Adipose tissue (tissue), 3 donors: ENCODE measurements around the gene NAA80. TPM values are rescaled to one million over a fixed set of nuclear protein-coding genes. Genes with fewer than 3 reads are reported as not detected.
"Not testable (repeated sequence)": the region's sequence is repeated elsewhere in the genome, so short reads cannot be mapped to it uniquely, and the experiment has no call there.

Experiments used
- H3K27ac ChIP-seq: one replicate; pipeline ENCODE4 v1.5.1; 2013; ENCODE audit warnings: low read depth, low read length
- WGBS, 3 donors: extraction: QIAGEN DNeasy Blood & Tissue Kit; methylation state at CpG; one replicate each; pipeline ENCODE4 v1.1.7; 2013; 5-methylcytosine and 5-hydroxymethylcytosine counted together
- polyA plus RNA-seq, 3 donors: library from polyadenylated mRNA; stranded (reverse); fragments of 200-250 nt; gene quantifications; one replicate each; pipeline ENCODE4 v1.2.3, GENCODE V29; 2013
- donor health status: healthy with polysubstance abuse.
- donor health status: Bipolar disorder and iron deficiency.
- donor health status: healthy.

The NAA80 gene
- polyA plus RNA-seq, 3 donors = 7.0 to 14.4 (median 7.6) TPM

GRCh38 chr3:50278123-50278879 lies 20.9 kb downstream of the NAA80 start:
- 75 to 93% (median 81%) methylated on average over 4 of the region's 4 CpGs for WGBS, 3 donors
- H3K27ac ChIP-seq = no peak overlapping the region

GRCh38 chr3:50276762-50277101 lies 22.5 kb downstream of the NAA80 start:
- WGBS, 3 donors = 82 to 85% (median 84%) methylated on average over 17 of the region's 17 CpGs
- H3K27ac ChIP-seq = no peak overlapping the region

DNA sequence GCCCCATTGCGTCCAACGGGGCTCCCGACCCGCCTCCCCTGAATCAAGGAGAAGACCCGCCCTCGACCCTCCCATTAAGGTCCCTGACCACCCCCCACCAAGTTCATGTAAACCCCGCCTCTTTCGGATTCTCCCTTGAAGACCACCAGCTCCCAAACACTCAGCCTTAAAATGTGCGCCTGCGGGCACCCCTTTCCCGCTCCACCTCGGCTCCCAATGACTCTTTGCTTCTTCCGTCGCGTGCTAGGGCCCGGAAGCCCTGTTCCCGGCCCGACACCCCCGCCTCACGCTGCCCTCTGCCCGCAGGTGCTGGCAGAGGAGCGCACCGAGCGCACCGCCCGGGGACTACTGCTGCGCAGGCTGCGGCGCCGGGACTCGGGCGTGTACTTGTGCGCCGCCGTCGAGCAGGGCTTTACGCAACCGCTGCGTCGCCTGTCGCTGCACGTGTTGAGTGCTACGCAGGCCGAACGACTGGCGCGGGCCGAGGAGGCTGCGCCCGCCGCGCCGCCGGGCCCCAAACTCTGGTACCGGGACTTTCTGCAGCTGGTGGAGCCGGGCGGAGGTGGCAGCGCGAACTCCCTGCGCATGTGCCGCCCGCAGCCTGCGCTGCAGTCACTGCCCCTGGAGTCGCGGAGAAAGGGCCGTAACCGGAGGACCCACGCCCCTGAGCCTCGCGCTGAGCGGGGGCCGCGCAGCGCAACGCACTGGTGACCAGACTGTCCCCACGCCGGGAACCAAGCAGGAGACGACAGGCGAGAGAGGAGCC lies 23.0 kb downstream of the NAA80 start:
- 41 to 72% (median 49%) methylated on average over 74 to 79 of the region's 79 CpGs for WGBS, 3 donors
- no peak overlapping the region for H3K27ac ChIP-seq

DNA sequence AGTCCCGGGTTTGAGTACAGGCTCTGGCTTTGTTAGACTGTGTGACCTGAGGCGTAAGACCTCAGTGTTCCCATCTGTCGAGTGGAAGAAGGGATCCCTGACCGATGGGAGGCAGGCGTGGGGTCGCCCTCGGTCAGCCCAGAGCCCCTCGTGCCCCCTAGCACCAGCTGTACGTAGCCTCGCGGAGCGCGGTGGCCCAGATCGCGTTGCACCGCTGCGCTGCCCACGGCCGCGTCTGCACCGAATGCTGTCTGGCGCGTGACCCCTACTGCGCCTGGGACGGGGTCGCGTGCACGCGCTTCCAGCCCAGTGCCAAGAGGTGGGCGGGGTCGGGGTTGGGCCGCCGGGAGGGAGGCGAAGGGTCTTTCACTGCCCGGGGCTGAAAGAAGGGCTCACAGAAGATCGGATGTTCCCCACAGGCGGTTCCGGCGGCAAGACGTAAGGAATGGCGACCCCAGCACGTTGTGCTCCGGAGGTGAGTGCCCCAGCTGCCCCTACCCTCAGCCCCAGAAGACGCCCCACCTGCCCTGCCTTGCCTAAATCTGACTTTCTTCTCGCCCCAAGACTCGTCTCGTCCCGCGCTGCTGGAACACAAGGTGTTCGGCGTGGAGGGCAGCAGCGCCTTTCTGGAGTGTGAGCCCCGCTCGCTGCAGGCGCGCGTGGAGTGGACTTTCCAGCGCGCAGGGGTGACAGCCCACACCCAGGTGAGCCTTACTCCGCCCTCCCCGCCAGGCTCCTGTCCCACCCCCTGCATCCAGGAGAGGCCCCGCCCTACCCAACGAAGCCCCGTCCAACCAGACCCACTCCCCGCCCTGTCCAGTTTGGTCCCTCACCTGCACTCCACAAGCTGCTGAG lies 23.8 kb downstream of the NAA80 start:
- H3K27ac ChIP-seq = no peak overlapping the region
- WGBS, 3 donors = 33 to 73% (median 42%) methylated on average over 62 to 65 of the region's 65 CpGs

DNA sequence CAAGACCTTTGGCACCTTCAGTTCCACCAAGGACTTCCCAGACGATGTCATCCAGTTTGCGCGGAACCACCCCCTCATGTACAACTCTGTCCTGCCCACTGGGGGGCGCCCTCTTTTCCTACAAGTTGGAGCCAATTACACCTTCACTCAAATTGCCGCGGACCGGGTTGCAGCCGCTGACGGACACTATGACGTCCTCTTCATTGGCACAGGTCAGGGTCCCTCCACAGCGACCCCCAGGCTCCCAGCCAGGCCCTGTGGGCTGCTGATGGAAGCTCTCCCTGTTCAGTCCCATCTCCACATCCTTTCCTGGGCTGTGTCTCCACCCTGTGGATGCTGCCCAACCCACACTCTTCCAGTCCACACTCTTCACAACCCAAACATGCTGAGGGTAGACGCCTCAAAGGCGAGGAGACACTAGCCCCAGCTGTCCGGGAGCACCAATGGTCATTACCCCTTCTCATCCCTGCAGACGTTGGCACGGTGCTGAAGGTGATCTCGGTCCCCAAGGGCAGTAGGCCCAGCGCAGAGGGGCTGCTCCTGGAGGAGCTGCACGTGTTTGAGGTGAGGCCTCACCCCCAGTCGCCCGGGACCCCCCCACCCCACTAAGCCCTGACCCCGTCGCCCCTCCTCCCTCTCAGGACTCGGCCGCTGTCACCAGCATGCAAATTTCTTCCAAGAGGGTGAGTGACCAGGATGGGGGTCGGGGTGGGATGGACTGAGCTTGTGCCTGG lies 24.7 kb downstream of the NAA80 start:
- H3K27ac ChIP-seq = no peak overlapping the region
- WGBS, 3 donors = 29 to 49% (median 32%) methylated on average over 26 of the region's 26 CpGs

DNA sequence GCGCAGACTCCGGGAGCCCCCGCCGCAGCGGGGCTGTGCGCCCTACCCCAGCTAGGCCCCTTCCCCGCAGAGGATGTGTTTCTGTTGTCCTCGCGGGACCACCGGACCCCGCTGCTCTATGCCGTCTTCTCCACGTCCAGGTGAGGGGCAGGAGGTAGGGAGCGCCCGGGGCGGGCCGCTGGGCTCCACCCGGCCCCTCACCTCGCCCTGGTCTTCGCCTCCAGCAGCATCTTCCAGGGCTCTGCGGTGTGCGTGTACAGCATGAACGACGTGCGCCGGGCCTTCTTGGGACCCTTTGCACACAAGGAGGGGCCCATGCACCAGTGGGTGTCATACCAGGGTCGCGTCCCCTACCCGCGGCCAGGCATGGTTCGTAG lies 25.5 kb downstream of the NAA80 start:
- WGBS, 3 donors = 48 to 67% (median 58%) methylated on average over 29 to 31 of the region's 31 CpGs
- no peak overlapping the region for H3K27ac ChIP-seq

- H3K27ac ChIP-seq = no peak overlapping the region
- 7 to 16% (median 9%) methylated on average over 60 to 61 of the region's 61 CpGs for WGBS, 3 donors
These were observed 26.1 kb downstream of the NAA80 start for GRCh38 chr3:50272911-50273688.

DNA sequence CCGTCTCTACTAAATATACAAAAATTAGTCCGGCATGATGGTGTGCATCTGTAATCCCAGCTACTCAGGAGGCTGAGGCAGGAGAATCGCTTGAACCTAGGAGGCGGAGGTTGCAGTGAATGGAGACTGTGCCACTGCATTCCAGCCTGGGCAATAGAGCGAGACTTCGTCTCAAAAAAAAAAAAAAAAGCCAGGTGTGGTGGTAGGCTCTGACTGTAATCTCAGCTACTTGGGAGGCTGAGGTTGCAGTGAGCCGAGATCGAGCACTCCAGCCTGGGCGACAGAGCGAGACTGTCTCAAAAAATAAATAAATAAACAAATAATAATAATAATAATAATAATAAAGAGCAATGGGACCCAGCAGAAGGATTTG lies 26.7 kb downstream of the NAA80 start:
- not testable (repeated sequence) for H3K27ac ChIP-seq
- WGBS, 3 donors = 62 to 75% (median 68%) methylated on average over 10 of the region's 10 CpGs

GRCh38 chr3:50271314-50271936 lies 27.8 kb downstream of the NAA80 start:
- H3K27ac ChIP-seq = no peak overlapping the region
- WGBS, 3 donors = 46 to 75% (median 73%) methylated on average over 10 of the region's 10 CpGs

GRCh38 chr3:50270422-50271224 lies 28.6 kb downstream of the NAA80 start:
- H3K27ac ChIP-seq = no peak overlapping the region
- WGBS, 3 donors = 65 to 74% (median 73%) methylated on average over 19 of the region's 19 CpGs

DNA sequence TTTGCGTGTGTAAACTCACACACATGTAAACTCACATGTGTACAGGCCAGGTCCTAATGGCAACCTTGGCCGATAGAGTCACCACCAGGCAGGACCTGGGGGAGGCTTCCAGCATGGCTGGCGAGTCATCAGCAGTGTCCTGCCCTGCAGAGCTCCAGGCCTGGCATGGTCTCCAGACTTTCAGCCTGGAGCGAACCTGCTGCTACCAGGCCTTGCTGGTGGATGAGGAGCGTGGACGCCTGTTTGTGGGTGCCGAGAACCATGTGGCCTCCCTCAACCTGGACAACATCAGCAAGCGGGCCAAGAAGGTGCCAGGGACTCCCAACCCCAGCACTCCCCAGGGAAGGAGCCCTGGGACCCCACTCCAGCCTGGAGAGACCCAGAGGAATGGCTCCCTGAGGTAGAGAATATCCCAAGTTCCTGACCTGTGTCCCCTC lies 29.2 kb downstream of the NAA80 start:
- H3K27ac ChIP-seq = no peak overlapping the region
- 55 to 77% (median 71%) methylated on average over 8 of the region's 8 CpGs for WGBS, 3 donors

DNA sequence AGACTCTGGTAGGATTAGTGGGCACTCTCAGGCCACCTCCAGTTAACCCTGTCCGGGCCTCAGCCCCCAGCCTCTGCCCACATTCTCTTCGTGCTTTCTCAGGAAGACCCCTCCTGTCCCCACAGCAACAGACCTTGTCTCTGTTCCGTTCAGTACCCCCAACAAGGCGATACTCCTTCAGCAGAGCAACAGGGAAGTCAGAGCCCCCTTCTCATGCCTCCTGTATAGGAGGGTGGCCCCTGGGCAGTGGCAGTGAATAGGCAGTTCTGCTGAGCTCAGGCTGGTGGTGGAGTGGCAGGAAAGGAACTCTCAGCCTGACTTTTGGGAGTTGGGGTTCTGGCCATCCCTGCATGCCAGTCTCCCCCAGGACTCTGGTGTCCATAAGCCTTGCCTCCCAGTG lies 29.7 kb downstream of the NAA80 start:
- H3K27ac ChIP-seq = no peak overlapping the region
- 25 to 72% (median 49%) methylated on average over 3 to 4 of the region's 4 CpGs for WGBS, 3 donors

GRCh38 chr3:50268703-50269451 lies 30.3 kb downstream of the NAA80 start, which contains the start of gene SEMA3B:
SEMA3B (plus strand) TSS chr3:50269147; CDS start chr3:50269241, 94 bp downstream.
- no peak within 1 kb of the TSS for H3K27ac ChIP-seq
- 22 to 60% (median 47%) methylated on average over 20 to 21 of the region's 21 CpGs for WGBS, 3 donors

DNA sequence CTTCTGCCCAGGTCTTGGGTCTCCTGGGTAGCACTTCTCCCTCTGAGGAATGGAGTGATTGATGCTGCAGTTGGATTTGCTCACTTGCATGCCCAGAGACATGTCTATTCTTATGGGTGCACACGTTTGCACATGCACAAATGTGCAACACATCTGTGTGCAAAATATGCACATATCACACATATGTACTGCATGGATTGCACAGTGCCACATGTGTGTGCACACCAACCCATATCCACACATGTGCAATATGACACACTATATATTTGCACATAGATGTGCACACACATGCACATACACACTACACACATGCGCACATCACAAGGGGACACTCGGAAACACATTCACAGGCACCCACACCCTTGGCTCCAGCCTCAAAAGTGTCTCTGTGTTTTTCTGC lies 30.9 kb downstream of the NAA80 start:
- 39 to 51% (median 48%) methylated on average over 3 of the region's 3 CpGs for WGBS, 3 donors
- H3K27ac ChIP-seq = no peak overlapping the region

DNA sequence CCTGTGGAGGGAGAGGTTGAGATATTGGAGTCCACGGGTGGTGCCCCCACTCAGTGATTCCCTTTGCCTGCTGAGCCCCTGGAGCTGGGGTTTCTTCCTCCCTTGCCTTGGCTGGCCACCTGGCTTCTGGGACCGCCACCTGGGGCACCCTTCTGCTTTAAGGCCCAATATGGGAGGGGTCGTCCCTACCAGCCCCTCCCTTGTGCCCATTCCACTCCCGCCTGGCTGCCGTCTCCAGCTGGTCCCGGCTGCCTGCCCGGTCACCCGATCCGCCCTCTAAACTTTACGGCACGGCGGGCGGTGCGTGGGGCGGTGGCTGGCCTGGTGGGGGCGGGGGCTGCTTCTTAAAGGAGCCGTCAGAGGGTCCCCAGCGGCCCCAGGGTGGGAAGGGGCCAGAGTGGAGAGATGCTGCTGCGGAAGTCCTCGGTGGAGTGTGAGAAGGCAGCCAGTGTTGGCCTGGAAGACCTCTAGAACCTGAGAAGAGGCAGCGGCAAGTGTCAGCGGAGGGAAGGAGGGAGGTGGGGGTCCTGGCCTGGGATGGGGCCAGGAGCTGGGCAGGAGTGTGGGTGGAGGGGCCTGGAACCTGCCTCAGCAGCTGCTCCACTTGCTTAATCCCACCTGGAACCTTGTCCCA lies 31.8 kb downstream of the NAA80 start:
- peak overlapping the region; percentile 29 for H3K27ac ChIP-seq
- 5 to 13% (median 8%) methylated on average over 21 to 22 of the region's 22 CpGs for WGBS, 3 donors
